ENCODE data around the gene CCDC171.

GRCh38 chr9:15541872-15542271 is 11.0 kb upstream of the CCDC171 start:
- TF ChIP-seq CTCF (IDR thresholded peaks at IDR 0.05; ENCODE audit: low read depth, low read length): no peak
- TF ChIP-seq EZH2phosphoT487 (IDR thresholded peaks at IDR 0.05; ENCODE audit: low read depth): no peak
